ENCODE measurements around the gene RNF14. TPM values are rescaled to one million over a fixed set of nuclear protein-coding genes. Genes with fewer than 3 reads are reported as not detected.

RNF14 gene
- total and polyA plus RNA-seq, 9 of the 15 experiments (the other 6 are each of a cell fraction or from before 2014, with no cell fraction given) = 36.3 to 140 (median 75.1) TPM

- TF ChIP-seq ZBTB11 (CRISPR knock-in tag; IDR thresholded peaks at IDR 0.05) (peak; percentile 51 to 97 (median 77); a peak in 5 of 6 replicates), SIX5 (IDR thresholded peaks at IDR 0.05; ENCODE audit: borderline replicate concordance in 1 of 2, insufficient read depth in 1 of 2, low read depth in 1 of 2, low read length in 2 of 2) (no peak), XRCC4 (IDR thresholded peaks at IDR 0.05; ENCODE audit: extremely low read depth, insufficient read depth, insufficient read length) (no peak), ARID3A (IDR thresholded peaks at IDR 0.05; ENCODE audit: borderline replicate concordance, low read depth, low read length) (no peak), KDM4B (IDR thresholded peaks at IDR 0.05; ENCODE audit: borderline replicate concordance in 2 of 2, low read depth in 1 of 2) (no peak; a peak in 1 of 4 replicates), ZHX1 (conservative IDR thresholded peaks at IDR 0.05; ENCODE audit: low read length) (no peak), RB1 (IDR thresholded peaks at IDR 0.05; ENCODE audit: low read depth) (peak; percentile 79), ESRRA (IDR thresholded peaks at IDR 0.05; ENCODE audit: borderline replicate concordance, low read depth) (peak; percentile 89), MECOM (CRISPR knock-in tag; IDR thresholded peaks at IDR 0.05) (0 out of 2 replicates have a peak, but pooled peaks have one; percentile 11), IRF2 (CRISPR knock-in tag; IDR thresholded peaks at IDR 0.05) (no peak)
Measured at GRCh38 chr5:141968914-141969608, at the start of gene RNF14 (continued).

Data from K562 (cell line).